B cell (primary cell): ENCODE results near the gene TMEM253. TPM values are rescaled to one million over a fixed set of nuclear protein-coding genes. Genes with fewer than 3 reads are reported as not detected.

Experiments
- ATAC-seq: fragments of 200-7000 bp; cut with Tn5 transposase; one replicate; pipeline ENCODE4 v1.10.0; 2021; ENCODE audit warnings: low read depth, mild to moderate bottlenecking, moderate number of reproducible peaks, moderate library complexity
- CTCF ChIA-PET: fragments of 350-600 bp; sonication (Branson Sonifier 250); formaldehyde crosslinking; loops from one replicate; lab custom pipeline; 2021; ENCODE audit warnings: antibody characterized with exemption, inconsistent platforms; lab: Charles Lee
- POLR2A ChIA-PET: fragments of 350-600 bp; sonication (Branson Sonifier 250); formaldehyde crosslinking; loops from one replicate; lab custom pipeline; 2021; ENCODE audit warnings: antibody characterized with exemption; lab: Charles Lee
- DNase-seq: peaks from one replicate; pipeline ENCODE4 v3.0.0; 2013
- H2AFZ ChIP-seq: 2 replicates; pipeline ENCODE4 v1.6.1; 2012; ENCODE audit warnings: mild to moderate bottlenecking, low read depth, low read length; ENCODE audit not compliant: insufficient read depth, poor library complexity, severe bottlenecking
- H3K27ac ChIP-seq, 2 donors: 1 replicate in 1 of 2; 2 replicates in 1 of 2; pipeline ENCODE4 v1.5.1; 2012 to 2013; ENCODE audit warnings: low read length in 2 of 2, mild to moderate bottlenecking in 2 of 2, moderate library complexity in 1 of 2
- H3K27me3 ChIP-seq, 4 experiments: fragments of 200-600 bp in 1 of 4; sonication (generic) in 1 of 4; replicated peaks in 1 of 4; 1 replicate in 2 of 4; 2 replicates in 2 of 4; pipeline versions ENCODE4 v1.6.1 to v1.7.0; 2013 to 2016; ENCODE audit warnings: low read length in 3 of 4, mild to moderate bottlenecking in 2 of 4, mixed read lengths in 1 of 4, moderate library complexity in 1 of 4; ENCODE audit not compliant: insufficient read depth in 4 of 4, control insufficient read depth in 3 of 4; ENCODE audit errors: control extremely low read depth in 1 of 4
- H3K36me3 ChIP-seq, 2 experiments: replicated peaks in 1 of 2; 1 replicate in 1 of 2; 2 replicates in 1 of 2; pipeline versions ENCODE4 v1.6.1 to v1.7.1; 2013; ENCODE audit warnings: low read length in 1 of 2; ENCODE audit not compliant: insufficient read depth in 2 of 2, control insufficient read depth in 1 of 2; ENCODE audit errors: control extremely low read depth in 1 of 2, extremely low read depth in 1 of 2
- H3K4me1 ChIP-seq, 2 donors: fragments of 200-600 bp in 1 of 2; sonication (generic) in 1 of 2; 1 replicate in 1 of 2; 2 replicates in 1 of 2; pipeline versions ENCODE4 v1.5.1 to v1.6.1; 2013 to 2017; ENCODE audit warnings: low read length in 2 of 2; ENCODE audit not compliant: control insufficient read depth in 2 of 2, insufficient read depth in 2 of 2
- H3K4me2 ChIP-seq: replicated peaks from 2 replicates; pipeline ENCODE3; 2012; ENCODE audit warnings: mild to moderate bottlenecking, low read depth, low read length; ENCODE audit not compliant: poor library complexity, severe bottlenecking
- H3K4me3 ChIP-seq, 5 experiments: fragments of 200-600 bp in 1 of 5; sonication (generic) in 1 of 5; 1 replicate in 3 of 5; 2 replicates in 2 of 5; pipeline versions ENCODE4 v1.5.1 to v1.7.0; 2011 to 2016; ENCODE audit warnings: low read length in 4 of 5, mild to moderate bottlenecking in 4 of 5, low read depth in 2 of 5, control low read depth in 1 of 5, moderate library complexity in 1 of 5; ENCODE audit not compliant: insufficient read depth in 1 of 5; ENCODE audit errors: control extremely low read depth in 1 of 5, extremely low read depth in 1 of 5
- H3K79me2 ChIP-seq: fragments of 200-600 bp; sonication (generic); one replicate; pipeline ENCODE4 v1.6.0; 2016; ENCODE audit warnings: low read length; ENCODE audit not compliant: control insufficient read depth, insufficient read depth
- H3K9ac ChIP-seq: fragments of 200-600 bp; sonication (generic); 2 replicates; pipeline ENCODE4 v1.6.1; 2017; ENCODE audit warnings: mild to moderate bottlenecking, low read length, moderate library complexity
- H3K9me3 ChIP-seq, 3 donors: one replicate each; pipeline versions ENCODE4 v1.6.1 to v1.7.1; 2013; ENCODE audit warnings: low read length in 2 of 3; ENCODE audit not compliant: control insufficient read depth in 2 of 3, insufficient read depth in 1 of 3; ENCODE audit errors: control extremely low read depth in 1 of 3
- H4K20me1 ChIP-seq: 2 replicates; pipeline ENCODE4 v1.6.0; 2012; ENCODE audit warnings: mild to moderate bottlenecking, low read length; ENCODE audit not compliant: insufficient read depth, control insufficient read depth, poor library complexity, severe bottlenecking
- H3K27ac Mint-ChIP-seq: one replicate; pipeline ENCODE4 v1.8.0; 2021; ENCODE audit warnings: mixed read lengths
- H3K27me3 Mint-ChIP-seq: one replicate; pipeline ENCODE4 v1.8.0; 2021; ENCODE audit warnings: mixed read lengths
- H3K4me1 Mint-ChIP-seq: one replicate; pipeline ENCODE4 v1.8.0; 2021; ENCODE audit warnings: mixed read lengths
- H3K4me3 Mint-ChIP-seq: one replicate; pipeline ENCODE4 v1.8.0; 2021; ENCODE audit warnings: mixed read lengths
- H3K9me3 Mint-ChIP-seq: one replicate; pipeline ENCODE4 v1.8.0; 2022; ENCODE audit warnings: mixed read lengths; ENCODE audit not compliant: insufficient read depth
- CTCF ChIP-seq: fragments of 200-600 bp; IDR thresholded peaks from one replicate; pipeline ENCODE4 v1.8.0; 2022; ENCODE audit warnings: antibody characterized with exemption, mild to moderate bottlenecking
- EZH2 ChIP-seq: IDR thresholded peaks from 2 replicates; pipeline ENCODE4 v1.6.1; 2012; ENCODE audit warnings: borderline replicate concordance, low read depth, mild to moderate bottlenecking, moderate library complexity, low read length; ENCODE audit not compliant: insufficient read depth, poor library complexity, severe bottlenecking
- WGBS: methylation state at CpG from one replicate; pipeline ENCODE4 v1.1.5; 2013; ENCODE audit warnings: missing lambda C conversion rate; ENCODE audit not compliant: insufficient coverage; 5-methylcytosine and 5-hydroxymethylcytosine counted together
- intact Hi-C: fragments of 100-400 bp; cut with micrococcal nuclease; formaldehyde crosslinking; loops from one replicate; pipeline ENCODE4 v1.10.0; 2022
- polyA plus RNA-seq: library from polyadenylated mRNA; depleted of rRNA; stranded (reverse); fragments of >200 nt; gene quantifications from 2 replicates; pipeline ENCODE4 v1.2.3, GENCODE V29; 2012
- total RNA-seq, 2 donors: library from RNA; stranded (reverse); fragments of 120-200 nt in 1 of 2; gene quantifications; 1 replicate in 1 of 2; 2 replicates in 1 of 2; pipeline versions ENCODE4 v1.2.3 to v1.2.4, GENCODE V29; 2013 to 2022

TMEM253 gene
- total and polyA plus RNA-seq, 2 donors (not counting 1 experiment from before 2014, with no cell fraction given) = not detected

- CTCF ChIA-PET = interaction anchor here (0.6 to 7.8 kb wide), 12 partner anchors 9 to 746 kb away, joined by 3 to 91 read pairs (median 6); partner anchors contain the start of genes ARHGEF40 and TMEM253
- Histone ChIP-seq H4K20me1 (no peaks in the 10 kb centered on the region), H3K4me1 (peaks cover 11 to 21% of the 10 kb centered on the region in 2 donors), H3K9me3 (peaks cover 0 to 5% (median 0%) of the 10 kb centered on the region in 3 donors), H3K9ac (no peak overlapping the region), H3K36me3 (no peaks in the 10 kb centered on the region), H3K4me2 (no peak overlapping the region), H3K27ac (no peak overlapping the region), H3K27me3 (peaks cover 0 to 4% (median 0%) of the 10 kb centered on the region in 4 experiments), H3K79me2 (no peaks in the 10 kb centered on the region), H3K4me3 (no peak overlapping the region), H2AFZ (no peak overlapping the region)
- ATAC-seq = no peak
- Mint-ChIP-seq H3K27ac (peak overlapping the region; percentile 10), H3K9me3 (no peaks in the 10 kb centered on the region), H3K4me3 (no peak overlapping the region), H3K27me3 (no peaks in the 10 kb centered on the region), H3K4me1 (peaks cover 21% of the 10 kb centered on the region)
- POLR2A ChIA-PET = no interaction called here
- WGBS = 88% methylated on average over 4 of the region's 4 CpGs
- DNase-seq = no peak
- TF ChIP-seq EZH2 = no peak
- no peak for TF ChIP-seq CTCF
- intact Hi-C loops = no loop called here
Observed at GRCh38 chr14:21088687-21089086, 12.2 kb upstream of the TMEM253 start.

- Histone ChIP-seq H4K20me1 (no peaks in the 10 kb centered on the region), H3K36me3 (no peaks in the 10 kb centered on the region), H3K27ac (no peak overlapping the region), H2AFZ (no peak overlapping the region), H3K9ac (no peak overlapping the region), H3K27me3 (peaks cover 0 to 4% (median 0%) of the 10 kb centered on the region in 4 experiments), H3K4me2 (no peak overlapping the region), H3K79me2 (no peaks in the 10 kb centered on the region), H3K4me3 (no peak overlapping the region), H3K9me3 (peaks cover 0 to 5% (median 0%) of the 10 kb centered on the region in 3 donors), H3K4me1 (peaks cover 11 to 21% of the 10 kb centered on the region in 2 donors)
- ATAC-seq (no peak), DNase-seq (no peak)
- H3K27me3 Mint-ChIP-seq = no peaks in the 10 kb centered on the region
- H3K4me1 Mint-ChIP-seq = peaks cover 21% of the 10 kb centered on the region
- no peak overlapping the region for H3K27ac Mint-ChIP-seq
- intact Hi-C loops = no loop called here
- no CpG with 5 or more reads among the region's 1 CpG for WGBS
- no peak overlapping the region for H3K4me3 Mint-ChIP-seq
- ChIA-PET CTCF (interaction anchor here (0.6 to 7.8 kb wide), 13 partner anchors 9 to 746 kb away, joined by 3 to 91 read pairs (median 5); partner anchors contain the start of genes ARHGEF40, TMEM253 and ZNF219), POLR2A (no interaction called here)
- TF ChIP-seq EZH2 (no peak), CTCF (no peak)
- no peaks in the 10 kb centered on the region for H3K9me3 Mint-ChIP-seq
Observed at GRCh38 chr14:21089271-21089670, 11.6 kb upstream of the TMEM253 start.
